ENCODE measurements around the gene NOTCH3. TPM values are rescaled to one million over a fixed set of nuclear protein-coding genes. Genes with fewer than 3 reads are reported as not detected.
A peak's percentile ranks its signal among the peaks of the same experiment; 100 is the strongest.

The NOTCH3 gene
- total RNA-seq, 1 experiment from 2014 or later = 3.7 TPM

DNA sequence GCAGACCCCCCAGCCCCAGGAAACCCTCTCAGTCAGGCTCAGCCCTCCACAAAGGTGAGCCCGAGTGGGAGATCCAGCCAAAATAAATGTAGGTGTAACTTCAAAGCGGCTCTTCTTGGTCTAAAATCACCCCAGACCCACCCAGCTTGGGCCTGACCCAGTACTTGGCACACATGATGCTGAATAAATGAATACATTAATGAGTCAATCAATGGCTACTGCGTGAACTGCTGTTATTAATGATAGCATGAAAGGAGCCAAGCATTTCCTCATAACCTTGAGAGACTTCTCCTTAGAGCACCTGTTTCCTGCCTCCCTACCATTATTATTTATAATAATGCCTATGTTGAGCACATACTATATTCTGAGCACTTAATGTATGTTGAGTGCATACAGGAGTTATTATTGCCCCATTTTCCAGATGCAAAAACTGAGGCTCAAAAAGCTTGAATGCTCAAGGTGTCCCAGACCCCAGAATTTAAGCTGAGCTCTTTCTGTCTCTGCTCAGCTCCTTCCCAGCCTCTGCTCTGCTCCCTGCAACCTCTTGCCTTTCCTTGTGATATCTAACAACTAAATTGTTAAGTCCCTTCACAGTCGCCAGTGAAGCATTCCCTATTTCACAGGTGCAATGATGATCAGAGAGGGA is 4.3 kb downstream of the NOTCH3 start:
- peak overlapping the region; percentile 59 for H3K4me3 Mint-ChIP-seq (ENCODE audit: unreplicated experiment)
- intact Hi-C loops (cut with micrococcal nuclease) = no loop called here
- no peaks in the 10 kb centered on the region for H3K36me3 Mint-ChIP-seq (ENCODE audit: insufficient read depth, unreplicated experiment)
- DNase-seq (ENCODE audit: unreplicated experiment) = no peak
- CTCF ChIA-PET = interaction anchor here (1.1 to 1.6 kb wide), 3 partner anchors 12 to 86 kb away, joined by 3 to 4 read pairs (median 4); no protein-coding TSS in a partner anchor
- POLR2A ChIA-PET = interaction anchor here (0.7 to 2.4 kb wide), 7 partner anchors 10 to 642 kb away, joined by 3 to 9 read pairs (median 3); partner anchors contain the start of gene AKAP8
- H3K4me1 Mint-ChIP-seq (ENCODE audit: insufficient read depth, unreplicated experiment) = peaks cover 18% of the 10 kb centered on the region
- BruUV-seq (replicated peaks) = no TSS peak
- TF ChIP-seq, protein P1, sequence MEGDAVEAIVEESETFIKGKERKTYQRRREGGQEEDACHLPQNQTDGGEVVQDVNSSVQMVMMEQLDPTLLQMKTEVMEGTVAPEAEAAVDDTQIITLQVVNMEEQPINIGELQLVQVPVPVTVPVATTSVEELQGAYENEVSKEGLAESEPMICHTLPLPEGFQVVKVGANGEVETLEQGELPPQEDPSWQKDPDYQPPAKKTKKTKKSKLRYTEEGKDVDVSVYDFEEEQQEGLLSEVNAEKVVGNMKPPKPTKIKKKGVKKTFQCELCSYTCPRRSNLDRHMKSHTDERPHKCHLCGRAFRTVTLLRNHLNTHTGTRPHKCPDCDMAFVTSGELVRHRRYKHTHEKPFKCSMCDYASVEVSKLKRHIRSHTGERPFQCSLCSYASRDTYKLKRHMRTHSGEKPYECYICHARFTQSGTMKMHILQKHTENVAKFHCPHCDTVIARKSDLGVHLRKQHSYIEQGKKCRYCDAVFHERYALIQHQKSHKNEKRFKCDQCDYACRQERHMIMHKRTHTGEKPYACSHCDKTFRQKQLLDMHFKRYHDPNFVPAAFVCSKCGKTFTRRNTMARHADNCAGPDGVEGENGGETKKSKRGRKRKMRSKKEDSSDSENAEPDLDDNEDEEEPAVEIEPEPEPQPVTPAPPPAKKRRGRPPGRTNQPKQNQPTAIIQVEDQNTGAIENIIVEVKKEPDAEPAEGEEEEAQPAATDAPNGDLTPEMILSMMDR (IDR thresholded peaks at IDR 0.05; ENCODE audit: unreplicated experiment) = no peak
- no peaks in the 10 kb centered on the region for H3K9me3 Mint-ChIP-seq (ENCODE audit: unreplicated experiment)
- peaks cover 23% of the 10 kb centered on the region for H3K27me3 Mint-ChIP-seq (ENCODE audit: insufficient read depth, unreplicated experiment)
- H3K27ac Mint-ChIP-seq (ENCODE audit: low read depth, unreplicated experiment) = no peak overlapping the region

DNA sequence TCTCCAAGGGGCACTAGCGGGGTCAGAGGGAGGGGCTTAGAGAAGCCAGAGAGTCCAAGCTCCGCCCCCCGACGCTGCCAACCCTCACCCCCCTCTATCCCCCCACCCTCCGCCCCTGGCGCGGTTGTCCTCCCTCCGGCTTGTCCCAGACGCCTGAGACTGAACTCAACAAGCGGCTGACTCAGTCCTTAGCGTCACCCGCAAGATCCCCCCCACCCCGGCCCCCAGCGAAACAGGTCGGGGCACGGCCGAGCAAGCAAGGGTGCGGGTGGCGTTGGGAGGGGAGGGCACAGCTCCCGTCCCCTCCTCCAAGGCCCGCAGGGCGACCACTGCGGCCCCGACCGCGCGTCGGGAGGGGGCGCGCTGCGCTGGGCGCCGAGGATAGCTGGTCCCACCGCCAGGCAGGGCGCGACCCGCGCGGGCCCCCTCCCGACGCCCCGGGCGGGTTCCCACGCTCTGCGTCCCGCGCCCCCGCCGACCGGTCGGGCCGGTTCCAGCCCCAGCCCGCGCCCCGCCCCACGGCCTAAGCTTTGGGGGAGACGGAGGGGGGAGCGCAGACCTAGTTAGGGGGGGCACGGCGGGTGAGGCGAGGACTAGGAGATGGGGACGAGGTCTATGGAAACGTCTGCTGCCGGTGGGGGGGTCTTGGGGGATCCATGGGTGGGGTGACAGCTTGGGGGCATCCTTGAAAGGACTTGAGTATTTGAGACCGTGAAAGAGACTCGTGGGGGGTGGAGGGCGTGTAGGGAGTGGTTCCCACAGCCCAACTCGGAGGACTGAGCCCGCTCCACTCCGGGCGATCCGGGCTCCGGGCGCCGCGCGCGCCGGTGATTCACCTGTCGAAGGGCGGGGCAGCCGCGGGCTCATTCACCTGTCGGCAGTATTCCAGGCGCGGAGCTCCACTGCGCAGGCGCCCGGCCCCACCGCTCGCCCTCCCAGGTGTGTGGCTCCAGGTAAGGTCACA is 5.1 kb downstream of the NOTCH3 start:
- Mint-ChIP-seq H3K27ac (ENCODE audit: low read depth, unreplicated experiment) (no peak overlapping the region), H3K4me3 (ENCODE audit: unreplicated experiment) (peak overlapping the region; percentile 59), H3K9me3 (ENCODE audit: unreplicated experiment) (no peaks in the 10 kb centered on the region), H3K4me1 (ENCODE audit: insufficient read depth, unreplicated experiment) (peaks cover 18% of the 10 kb centered on the region), H3K36me3 (ENCODE audit: insufficient read depth, unreplicated experiment) (no peaks in the 10 kb centered on the region), H3K27me3 (ENCODE audit: insufficient read depth, unreplicated experiment) (peaks cover 23% of the 10 kb centered on the region)
- BruUV-seq (replicated peaks) = no TSS peak
- CTCF ChIA-PET = interaction anchor here (1.0 to 1.6 kb wide), 4 partner anchors 13 to 223 kb away, joined by 3 to 4 read pairs (median 4); partner anchors contain the start of gene AKAP8L
- intact Hi-C loops (cut with micrococcal nuclease) = no loop called here
- TF ChIP-seq, protein P1 (IDR thresholded peaks at IDR 0.05; ENCODE audit: unreplicated experiment) = no peak
- POLR2A ChIA-PET = interaction anchor here (0.6 to 2.4 kb wide), 9 partner anchors 10 to 946 kb away, joined by 3 to 9 read pairs (median 3); partner anchors contain the start of gene AKAP8
- peak; percentile 73 for DNase-seq (ENCODE audit: unreplicated experiment)

DNA sequence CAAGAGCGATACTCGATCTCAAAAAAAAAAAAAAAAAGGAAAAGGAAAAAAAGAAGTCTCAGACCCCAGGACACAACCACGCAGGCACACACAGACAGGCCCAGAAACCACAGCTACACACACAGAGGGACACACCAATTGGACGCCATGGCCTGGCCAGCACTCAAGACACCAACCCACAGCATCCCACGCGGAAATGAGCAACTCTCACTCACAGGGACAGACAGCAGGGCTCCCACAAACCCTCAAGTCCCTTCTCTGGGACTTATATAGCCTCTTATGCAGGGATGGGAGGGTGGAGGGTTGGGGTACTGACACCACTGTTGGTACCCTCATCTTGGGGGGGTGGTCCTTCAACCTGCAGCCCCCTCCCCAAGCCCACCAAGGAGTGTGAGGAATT is 5.9 kb downstream of the NOTCH3 start:
- intact Hi-C loops (cut with micrococcal nuclease) = no loop called here
- peaks cover 23% of the 10 kb centered on the region for H3K27me3 Mint-ChIP-seq (ENCODE audit: insufficient read depth, unreplicated experiment)
- ChIA-PET POLR2A (interaction anchor here (1.5 to 2.4 kb wide), 2 partner anchors 11 to 185 kb away, joined by 3 to 9 read pairs; partner anchors contain the start of gene AKAP8), CTCF (interaction anchor here (1.0 to 1.5 kb wide), 2 partner anchors 54 to 224 kb away, joined by 4 read pairs; partner anchors contain the start of gene AKAP8L)
- no peaks in the 10 kb centered on the region for H3K9me3 Mint-ChIP-seq (ENCODE audit: unreplicated experiment)
- BruUV-seq (replicated peaks) = no TSS peak
- no peak overlapping the region for H3K27ac Mint-ChIP-seq (ENCODE audit: low read depth, unreplicated experiment)
- no peak for DNase-seq (ENCODE audit: unreplicated experiment)
- peak overlapping the region; percentile 35 for H3K4me3 Mint-ChIP-seq (ENCODE audit: unreplicated experiment)
- TF ChIP-seq, protein P1 (IDR thresholded peaks at IDR 0.05; ENCODE audit: unreplicated experiment) = no peak
- H3K4me1 Mint-ChIP-seq (ENCODE audit: insufficient read depth, unreplicated experiment) = peaks cover 18% of the 10 kb centered on the region
- H3K36me3 Mint-ChIP-seq (ENCODE audit: insufficient read depth, unreplicated experiment) = no peaks in the 10 kb centered on the region

DNA sequence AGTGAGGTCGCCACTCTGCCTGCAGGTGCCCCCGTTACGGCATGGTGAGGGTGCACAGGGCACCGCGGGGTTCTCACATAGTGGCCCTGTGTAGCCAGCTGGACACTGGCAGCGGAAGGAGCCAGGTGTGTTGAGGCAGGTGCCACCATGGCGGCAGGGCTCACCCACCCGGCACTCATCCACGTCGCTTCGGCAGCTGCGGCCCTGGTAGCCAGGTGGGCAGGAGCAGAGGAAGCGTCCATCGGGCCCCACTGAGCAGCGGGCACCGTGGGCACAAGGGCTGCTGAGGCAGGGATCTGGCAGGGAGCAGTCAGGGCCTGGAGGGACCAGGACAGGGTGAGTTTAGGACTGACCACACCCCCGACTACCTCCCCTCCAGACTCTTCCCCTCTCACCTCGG is 8.8 kb downstream of the NOTCH3 start:
- ChIA-PET POLR2A (no interaction called here), CTCF (no interaction called here)
- peaks cover 4% of the 10 kb centered on the region for H3K4me1 Mint-ChIP-seq (ENCODE audit: insufficient read depth, unreplicated experiment)
- no TSS peak for BruUV-seq (replicated peaks)
- TF ChIP-seq, protein P1 (IDR thresholded peaks at IDR 0.05; ENCODE audit: unreplicated experiment) = no peak
- H3K27me3 Mint-ChIP-seq (ENCODE audit: insufficient read depth, unreplicated experiment) = no peaks in the 10 kb centered on the region
- no peaks in the 10 kb centered on the region for H3K9me3 Mint-ChIP-seq (ENCODE audit: unreplicated experiment)
- DNase-seq (ENCODE audit: unreplicated experiment) = no peak
- no peaks in the 10 kb centered on the region for H3K36me3 Mint-ChIP-seq (ENCODE audit: insufficient read depth, unreplicated experiment)
- no peak overlapping the region for H3K27ac Mint-ChIP-seq (ENCODE audit: low read depth, unreplicated experiment)
- intact Hi-C loops (cut with micrococcal nuclease) = no loop called here
- no peak overlapping the region for H3K4me3 Mint-ChIP-seq (ENCODE audit: unreplicated experiment)
